Measurements from ENCODE around the gene DNAJB11.

DNA sequence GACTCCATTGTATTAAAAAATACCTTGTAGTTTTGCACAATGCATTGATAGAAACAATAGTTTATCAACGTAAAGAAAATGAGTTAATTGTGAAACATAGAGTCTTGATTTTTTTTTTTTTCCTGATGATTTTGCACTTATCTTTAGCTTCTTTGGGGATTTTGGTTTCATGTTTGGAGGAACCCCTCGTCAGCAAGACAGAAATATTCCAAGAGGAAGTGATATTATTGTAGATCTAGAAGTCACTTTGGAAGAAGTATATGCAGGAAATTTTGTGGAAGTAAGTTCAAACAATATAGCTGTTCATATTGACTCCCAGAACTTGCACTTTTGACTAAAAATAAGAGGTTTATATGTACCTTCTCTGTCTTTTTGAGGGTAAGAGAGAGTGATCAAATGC lies 7.0 kb downstream of the DNAJB11 start:
- TF ChIP-seq CTCF (IDR thresholded peaks at IDR 0.05; ENCODE audit: borderline replicate concordance, extremely low read depth, low read length, poor library complexity, severe bottlenecking) (no peak), EZH2 (IDR thresholded peaks at IDR 0.05; ENCODE audit: borderline replicate concordance, low read depth, low read length, severe bottlenecking) (no peak)
